SK-N-SH (cell line): ENCODE results near the gene TMEM117.

Experiments
- CTCF ChIP-seq: fragments of 200-600 bp; sonication (generic); IDR thresholded peaks from 2 replicates; pipeline ENCODE4 v1.6.1; 2017; ENCODE audit warnings: antibody characterized with exemption, mild to moderate bottlenecking, moderate library complexity
- RFX5 ChIP-seq: IDR thresholded peaks from 2 replicates; pipeline ENCODE4 v1.6.1; 2012; ENCODE audit warnings: mild to moderate bottlenecking, improper control_type of control experiment, low read length
- SIN3A ChIP-seq: IDR thresholded peaks from 2 replicates; pipeline ENCODE4 v1.6.1; 2012; ENCODE audit warnings: low read depth, mild to moderate bottlenecking, low read length, moderate library complexity, borderline replicate concordance
- TF ChIP-seq, protein P1 (sequence below): fragments of 150-350 bp; IDR thresholded peaks from 2 replicates; pipeline ENCODE4 v1.6.1; 2017; ENCODE audit warnings: antibody characterized with exemption, low read length, low read depth, borderline replicate concordance

DNA sequence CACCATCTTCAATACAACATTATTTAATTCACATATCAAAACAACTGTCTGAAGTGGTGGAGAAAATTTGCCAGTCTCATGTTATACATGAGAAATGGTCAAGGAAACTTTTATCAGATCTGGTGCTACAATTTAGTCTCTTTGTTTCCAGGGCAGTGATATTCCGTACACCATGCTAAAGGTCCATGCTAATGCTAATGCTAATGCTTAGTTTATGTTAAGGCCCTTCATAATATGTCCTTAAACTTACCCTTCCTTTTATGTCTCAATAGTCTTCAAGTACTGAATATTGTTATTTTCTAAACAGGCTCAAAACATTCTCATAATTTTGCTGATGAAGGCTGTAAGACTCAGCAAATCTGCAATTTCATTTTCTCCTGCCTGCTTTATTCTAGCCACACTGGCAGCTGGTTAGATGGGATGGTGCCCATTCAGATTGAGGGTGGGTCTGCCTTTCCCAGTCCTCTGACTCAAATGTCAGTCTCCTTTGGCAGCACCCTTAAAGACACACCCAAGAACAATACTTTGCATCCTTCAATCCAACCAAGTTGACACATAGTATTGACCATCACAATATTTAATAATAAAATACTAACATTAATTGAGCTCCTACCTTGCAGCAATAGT is 59.8 kb downstream of the TMEM117 start:
- TF ChIP-seq CTCF = no peak
- no peak for TF ChIP-seq RFX5
- no peak for TF ChIP-seq SIN3A
- TF ChIP-seq, protein P1, sequence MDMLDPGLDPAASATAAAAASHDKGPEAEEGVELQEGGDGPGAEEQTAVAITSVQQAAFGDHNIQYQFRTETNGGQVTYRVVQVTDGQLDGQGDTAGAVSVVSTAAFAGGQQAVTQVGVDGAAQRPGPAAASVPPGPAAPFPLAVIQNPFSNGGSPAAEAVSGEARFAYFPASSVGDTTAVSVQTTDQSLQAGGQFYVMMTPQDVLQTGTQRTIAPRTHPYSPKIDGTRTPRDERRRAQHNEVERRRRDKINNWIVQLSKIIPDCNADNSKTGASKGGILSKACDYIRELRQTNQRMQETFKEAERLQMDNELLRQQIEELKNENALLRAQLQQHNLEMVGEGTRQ = no peak
